ENCODE measurements around the gene CAPN9. TPM values are rescaled to one million over a fixed set of nuclear protein-coding genes. Genes with fewer than 3 reads are reported as not detected.

The CAPN9 gene
- total RNA-seq, 2 experiments from 2014 or later: not detected

- no peak overlapping the region for H3K4me3 Mint-ChIP-seq
- no peaks in the 10 kb centered on the region for H3K27me3 Mint-ChIP-seq
- ATAC-seq (ENCODE audit: low read depth) (no peak), DNase-seq (no peak)
- no peaks in the 10 kb centered on the region for H3K36me3 Mint-ChIP-seq
- H3K4me1 Mint-ChIP-seq: peaks cover 2% of the 10 kb centered on the region
- H3K9me3 Mint-ChIP-seq: no peaks in the 10 kb centered on the region
- no peak overlapping the region for H3K27ac Mint-ChIP-seq
- POLR2A ChIA-PET: no interaction called here
Observed at GRCh38 chr1:230849451-230850224, 102.5 kb downstream of the CAPN9 start.

DNA sequence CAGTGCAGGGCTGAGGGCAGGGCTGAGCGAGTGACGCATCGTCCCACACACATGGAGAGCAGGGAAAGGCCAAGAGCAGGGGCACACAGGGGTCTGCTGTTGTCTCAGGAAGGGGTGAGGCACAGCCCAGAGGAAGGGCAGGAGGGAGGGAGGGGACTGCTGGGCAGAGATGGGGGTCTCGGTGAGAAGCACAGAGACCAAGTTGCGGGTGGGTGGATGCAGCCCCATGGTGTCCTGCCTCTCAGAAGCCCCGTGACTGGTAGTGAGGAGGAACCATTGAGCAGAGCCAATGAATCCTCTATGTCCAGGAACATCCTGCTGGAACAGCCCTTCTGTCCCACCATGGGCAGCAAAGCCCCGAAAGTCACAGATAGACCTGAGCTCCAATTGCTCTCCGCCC, 103.4 kb downstream of the CAPN9 start:
- H3K9me3 Mint-ChIP-seq: no peaks in the 10 kb centered on the region
- peaks cover 2% of the 10 kb centered on the region for H3K4me1 Mint-ChIP-seq
- no peak overlapping the region for H3K27ac Mint-ChIP-seq
- DNase-seq (no peak), ATAC-seq (ENCODE audit: low read depth) (no peak)
- H3K4me3 Mint-ChIP-seq: no peak overlapping the region
- H3K36me3 Mint-ChIP-seq: no peaks in the 10 kb centered on the region
- H3K27me3 Mint-ChIP-seq: no peaks in the 10 kb centered on the region
- POLR2A ChIA-PET: no interaction called here

- Mint-ChIP-seq H3K9me3 (no peaks in the 10 kb centered on the region), H3K27me3 (no peaks in the 10 kb centered on the region), H3K27ac (no peak overlapping the region), H3K36me3 (no peaks in the 10 kb centered on the region), H3K4me1 (peaks cover 2% of the 10 kb centered on the region), H3K4me3 (no peak overlapping the region)
- ATAC-seq (ENCODE audit: low read depth) (no peak), DNase-seq (no peak)
- POLR2A ChIA-PET: no interaction called here
Observed at GRCh38 chr1:230851291-230851691, 104.1 kb downstream of the CAPN9 start.

Other genes starting within 250 kb of the CAPN9 start
- 10 to 100 TPM; 30.0 to 31.1 TPM for gene COG2, start 104.9 kb upstream of the CAPN9 start, total RNA-seq
- not detected for gene AGT, start 33.3 kb upstream of the CAPN9 start, total RNA-seq
- gene C1orf198, start 121.1 kb downstream of the CAPN9 start, total RNA-seq: 1 to 10 TPM; 2.8 to 3.8 TPM
- 10 to 100 TPM; 37.7 to 43.7 TPM for gene TTC13, start 231.5 kb downstream of the CAPN9 start, total RNA-seq
- 10 to 100 TPM; 17.4 to 18.6 TPM for gene ARV1, start 231.7 kb downstream of the CAPN9 start, total RNA-seq